Stomach (tissue), 4 donors: Measurements from ENCODE around the gene MAN1A1.

Experiments used
- POLR2A ChIP-seq, 4 donors: fragments of 450-650 bp; IDR thresholded peaks; one replicate each; pipeline ENCODE4 v1.6.1; 2016; ENCODE audit warnings: antibody characterized with exemption in 4 of 4, control low read depth in 2 of 4, mild to moderate bottlenecking in 1 of 4, moderate library complexity in 1 of 4
- TF ChIP-seq, protein P1 (sequence below), 7 experiments: fragments of 450-650 bp in 4 of 7; fragments of 200-600 bp in 3 of 7; sonication (generic) in 3 of 7; IDR thresholded peaks; one replicate each; pipeline ENCODE4 v1.5.1; 2016 to 2019; ENCODE audit warnings: antibody characterized with exemption in 7 of 7, control low read depth in 2 of 7, mild to moderate bottlenecking in 1 of 7

DNA sequence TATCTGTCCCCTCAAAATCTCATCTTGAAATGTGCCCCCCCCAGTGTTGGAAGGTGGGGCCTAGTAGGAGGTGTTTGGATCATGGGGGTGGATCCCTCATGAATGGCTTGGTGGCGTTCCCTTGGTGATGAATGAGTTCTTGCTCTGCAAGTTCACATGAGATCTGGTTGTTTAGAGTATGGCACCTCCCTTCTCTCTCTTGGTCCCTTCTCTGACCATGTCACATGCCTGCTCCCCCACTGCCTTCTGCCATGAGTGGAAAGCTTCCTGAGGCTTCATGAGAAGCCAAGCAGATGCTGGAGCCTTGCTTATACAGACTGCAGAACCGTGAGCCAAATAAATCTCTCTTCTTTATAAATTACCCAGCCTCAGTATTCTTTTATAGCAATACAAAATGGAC, 70.9 kb downstream of the MAN1A1 start:
- TF ChIP-seq POLR2A (IDR thresholded peaks at IDR 0.05) = no peak
- TF ChIP-seq, protein P1, sequence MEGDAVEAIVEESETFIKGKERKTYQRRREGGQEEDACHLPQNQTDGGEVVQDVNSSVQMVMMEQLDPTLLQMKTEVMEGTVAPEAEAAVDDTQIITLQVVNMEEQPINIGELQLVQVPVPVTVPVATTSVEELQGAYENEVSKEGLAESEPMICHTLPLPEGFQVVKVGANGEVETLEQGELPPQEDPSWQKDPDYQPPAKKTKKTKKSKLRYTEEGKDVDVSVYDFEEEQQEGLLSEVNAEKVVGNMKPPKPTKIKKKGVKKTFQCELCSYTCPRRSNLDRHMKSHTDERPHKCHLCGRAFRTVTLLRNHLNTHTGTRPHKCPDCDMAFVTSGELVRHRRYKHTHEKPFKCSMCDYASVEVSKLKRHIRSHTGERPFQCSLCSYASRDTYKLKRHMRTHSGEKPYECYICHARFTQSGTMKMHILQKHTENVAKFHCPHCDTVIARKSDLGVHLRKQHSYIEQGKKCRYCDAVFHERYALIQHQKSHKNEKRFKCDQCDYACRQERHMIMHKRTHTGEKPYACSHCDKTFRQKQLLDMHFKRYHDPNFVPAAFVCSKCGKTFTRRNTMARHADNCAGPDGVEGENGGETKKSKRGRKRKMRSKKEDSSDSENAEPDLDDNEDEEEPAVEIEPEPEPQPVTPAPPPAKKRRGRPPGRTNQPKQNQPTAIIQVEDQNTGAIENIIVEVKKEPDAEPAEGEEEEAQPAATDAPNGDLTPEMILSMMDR (IDR thresholded peaks at IDR 0.05) = no peak
